ENCODE results near the gene F8. TPM values are rescaled to one million over a fixed set of nuclear protein-coding genes. Genes with fewer than 3 reads are reported as not detected.
A peak's percentile ranks its signal among the peaks of the same experiment; 100 is the strongest.

Gene F8
- 10 to 100 TPM in 1 of 2 donors, 1 to 10 TPM in 1; 6.1 to 38.1 TPM for total RNA-seq
- 1 to 10 TPM; 6.1 to 9.0 TPM for polyA plus RNA-seq
- long read RNA-seq, donor 1, partial matches to known transcripts = 0 of 1 reads
- long read RNA-seq, donor 1, other reads (novel, unspliced or antisense) = 0 of 1 reads
- long read RNA-seq, donor 2 = 0 reads
- long read RNA-seq, donor 3 = 0 reads
- long read RNA-seq, donor 4 = 0 reads
- long read RNA-seq, donor 5 = 0 reads

GRCh38 chrX:155022585-155022984 is at the start of gene F8:
F8 (minus strand) TSS chrX:155022723; CDS start chrX:155022552, 171 bp downstream.
- Histone ChIP-seq H3K9ac (ENCODE audit: insufficient read depth in 1 of 2, low read length in 2 of 2) (no peak within 1 kb of the TSS), H3K27ac (ENCODE audit: low read depth in 1 of 2, low read length in 1 of 2) (peak within 1 kb of the TSS in 1 of 2 donors; percentile 21), H3K36me3 (ENCODE audit: control insufficient read depth in 4 of 4, insufficient read depth in 4 of 4, low read length in 4 of 4) (no peaks in the 10 kb centered on the region), H3K27me3 (ENCODE audit: control insufficient read depth in 3 of 3, insufficient read depth in 3 of 3, low read length in 2 of 3) (no peaks in the 10 kb centered on the region), H3K4me1 (ENCODE audit: control insufficient read depth in 5 of 5, insufficient read depth in 5 of 5, low read length in 5 of 5) (peaks cover 0 to 2% (median 0%) of the 10 kb centered on the region in 5 donors), H3K9me3 (ENCODE audit: control insufficient read depth in 4 of 4, insufficient read depth in 3 of 4, low read length in 3 of 4) (peaks cover 0 to 3% (median 0%) of the 10 kb centered on the region in 4 donors), H3K4me3 (no peak within 1 kb of the TSS)
- DNase-seq (no peak), ATAC-seq (ENCODE audit: insufficient read depth, low FRiP score) (no peak)
- WGBS, 2 donors = 0 to 12% methylated on average over 1 of the region's 1 CpG
- no peak for TF ChIP-seq CTCF (IDR thresholded peaks at IDR 0.05; ENCODE audit: control extremely low read depth, extremely low read depth)

GRCh38 chrX:155071694-155072280 is 49.3 kb upstream of the F8 start:
- peak overlapping the region; percentile 64 for H3K4me3 ChIP-seq
- H3K27me3 ChIP-seq (ENCODE audit: control insufficient read depth in 3 of 3, insufficient read depth in 3 of 3, low read length in 2 of 3) = no peaks in the 10 kb centered on the region
- H3K36me3 ChIP-seq (ENCODE audit: control insufficient read depth in 4 of 4, insufficient read depth in 4 of 4, low read length in 4 of 4) = peaks cover 0 to 9% (median 1%) of the 10 kb centered on the region in 4 donors
- H3K4me1 ChIP-seq (ENCODE audit: control insufficient read depth in 5 of 5, insufficient read depth in 5 of 5, low read length in 5 of 5) = peaks cover 0 to 5% (median 3%) of the 10 kb centered on the region in 5 donors
- DNase-seq (peak in 1 of 3 donors; percentile 17), ATAC-seq (ENCODE audit: insufficient read depth, low FRiP score) (no peak)
- H3K9me3 ChIP-seq (ENCODE audit: control insufficient read depth in 4 of 4, insufficient read depth in 3 of 4, low read length in 3 of 4) = no peaks in the 10 kb centered on the region
- H3K27ac ChIP-seq (ENCODE audit: low read depth in 1 of 2, low read length in 1 of 2) = peak overlapping the region; percentile 28 to 47
- peak overlapping the region; percentile 59 to 62 for H3K9ac ChIP-seq (ENCODE audit: insufficient read depth in 1 of 2, low read length in 2 of 2)
- TF ChIP-seq CTCF (IDR thresholded peaks at IDR 0.05; ENCODE audit: control extremely low read depth, extremely low read depth) = no peak
- WGBS, 2 donors = 0 to 35% methylated on average over 25 of the region's 25 CpGs

GRCh38 chrX:155070975-155071693 is 48.6 kb upstream of the F8 start, which contains the start of the genes BRCC3, CMC4 and MTCP1:
BRCC3 (plus strand) TSS chrX:155071508; CDS start chrX:155071528, 20 bp downstream.
CMC4 (minus strand) TSS chrX:155071136; CDS start chrX:155064023, 7,113 bp downstream.
MTCP1 (minus strand) TSS chrX:155071136; CDS start chrX:155066010, 5,126 bp downstream.
- peak within 1 kb of the TSS; percentile 88 to 92 for H3K27ac ChIP-seq (ENCODE audit: low read depth in 1 of 2, low read length in 1 of 2)
- TF ChIP-seq CTCF (IDR thresholded peaks at IDR 0.05; ENCODE audit: control extremely low read depth, extremely low read depth) = no peak
- peaks cover 0 to 5% (median 3%) of the 10 kb centered on the region in 5 donors for H3K4me1 ChIP-seq (ENCODE audit: control insufficient read depth in 5 of 5, insufficient read depth in 5 of 5, low read length in 5 of 5)
- H3K9ac ChIP-seq (ENCODE audit: insufficient read depth in 1 of 2, low read length in 2 of 2) = peak within 1 kb of the TSS; percentile 59 to 81
- no peaks in the 10 kb centered on the region for H3K27me3 ChIP-seq (ENCODE audit: control insufficient read depth in 3 of 3, insufficient read depth in 3 of 3, low read length in 2 of 3)
- 0 to 34% methylated on average over 11 to 81 of the region's 81 CpGs for WGBS, 2 donors
- DNase-seq (peak; percentile 82 to 87 (median 86)), ATAC-seq (ENCODE audit: insufficient read depth, low FRiP score) (peak; percentile 95)
- H3K36me3 ChIP-seq (ENCODE audit: control insufficient read depth in 4 of 4, insufficient read depth in 4 of 4, low read length in 4 of 4) = peaks cover 0 to 7% (median 1%) of the 10 kb centered on the region in 4 donors
- no peaks in the 10 kb centered on the region for H3K9me3 ChIP-seq (ENCODE audit: control insufficient read depth in 4 of 4, insufficient read depth in 3 of 4, low read length in 3 of 4)
- peak within 1 kb of the TSS; percentile 64 for H3K4me3 ChIP-seq

Data from lung (tissue), 16 donors.